Hepatocyte (in vitro differentiated cells): ENCODE measurements around the gene ALPL. TPM values are rescaled to one million over a fixed set of nuclear protein-coding genes. Genes with fewer than 3 reads are reported as not detected.
A peak's percentile ranks its signal among the peaks of the same experiment; 100 is the strongest.

ENCODE experiments used
- DNase-seq: peaks from one replicate; pipeline ENCODE4 v3.0.0-alpha.2; 2016; ENCODE audit warnings: low spot score
- H2AFZ ChIP-seq: fragments of 200-600 bp; sonication (generic); 2 replicates; pipeline ENCODE4 v1.6.0; 2016; ENCODE audit warnings: antibody characterized with exemption, mild to moderate bottlenecking
- H3K27ac ChIP-seq: fragments of 200-600 bp; sonication (generic); 2 replicates; pipeline ENCODE4 v1.5.1; 2016; ENCODE audit warnings: mild to moderate bottlenecking
- H3K27me3 ChIP-seq: fragments of 200-600 bp; sonication (generic); 2 replicates; pipeline ENCODE4 v1.6.1; 2016
- H3K36me3 ChIP-seq: fragments of 200-600 bp; sonication (generic); replicated peaks from 2 replicates; pipeline ENCODE4 v1.5.1; 2016; ENCODE audit warnings: low read depth; ENCODE audit not compliant: insufficient read depth
- H3K4me1 ChIP-seq: fragments of 200-600 bp; sonication (generic); 2 replicates; pipeline ENCODE4 v1.5.1; 2016; ENCODE audit warnings: mild to moderate bottlenecking, moderate library complexity; ENCODE audit not compliant: insufficient read depth
- H3K4me2 ChIP-seq: fragments of 200-600 bp; sonication (generic); 2 replicates; pipeline ENCODE4 v1.6.0; 2016
- H3K4me3 ChIP-seq: fragments of 200-600 bp; sonication (generic); 2 replicates; pipeline ENCODE4 v1.5.1; 2016; ENCODE audit warnings: mild to moderate bottlenecking
- H3K79me2 ChIP-seq: fragments of 200-600 bp; sonication (generic); 2 replicates; pipeline ENCODE4 v1.6.0; 2017; ENCODE audit warnings: mild to moderate bottlenecking
- H3K9me2 ChIP-seq: fragments of 200-600 bp; sonication (generic); replicated peaks from 2 replicates; pipeline ENCODE4 v1.6.0; 2017; ENCODE audit warnings: mild to moderate bottlenecking; ENCODE audit not compliant: insufficient read depth
- H3K9me3 ChIP-seq: fragments of 200-600 bp; sonication (generic); 2 replicates; pipeline ENCODE4 v1.5.1; 2016; ENCODE audit warnings: low read depth, mild to moderate bottlenecking
- H4K20me1 ChIP-seq: fragments of 200-600 bp; sonication (generic); 2 replicates; pipeline ENCODE4 v1.6.0; 2016; ENCODE audit warnings: mild to moderate bottlenecking; ENCODE audit not compliant: insufficient read depth, poor library complexity, severe bottlenecking
- CTCF ChIP-seq: fragments of 200-600 bp; sonication (generic); IDR thresholded peaks from 2 replicates; pipeline ENCODE4 v1.5.1; 2016; ENCODE audit warnings: antibody characterized with exemption, mild to moderate bottlenecking; ENCODE audit not compliant: poor library complexity
- EZH2 ChIP-seq: fragments of 200-600 bp; sonication (generic); IDR thresholded peaks from 2 replicates; pipeline ENCODE4 v1.6.1; 2016; ENCODE audit warnings: antibody characterized with exemption, mild to moderate bottlenecking, borderline replicate concordance
- EZH2phosphoT487 ChIP-seq: fragments of 200-600 bp; sonication (generic); IDR thresholded peaks from one replicate; pipeline ENCODE4 v1.6.1; 2018; ENCODE audit warnings: antibody characterized with exemption, mild to moderate bottlenecking, low read depth, moderate library complexity; ENCODE audit not compliant: unreplicated experiment, severe bottlenecking
- WGBS: methylation state at CpG from one replicate; pipeline ENCODE4 v1.1.6; 2016; ENCODE audit warnings: low lambda C conversion rate; ENCODE audit errors: missing lambda C conversion rate; 5-methylcytosine and 5-hydroxymethylcytosine counted together
- polyA plus RNA-seq: library from polyadenylated mRNA; unstranded; fragments of >200 nt; fragmentation: Nextera tagmentation; extraction: Ambion mirVana; gene quantifications from 2 replicates; pipeline ENCODE4 v1.2.1, GENCODE V29; 2016
- total RNA-seq: library from RNA; depleted of rRNA; stranded (reverse); fragments of >200 nt; gene quantifications from 2 replicates; pipeline ENCODE4 v1.2.3, GENCODE V29; 2014

The ALPL gene
- total and polyA plus RNA-seq, 2 experiments from 2014 or later, result 2.2 to 6.0 TPM

DNA sequence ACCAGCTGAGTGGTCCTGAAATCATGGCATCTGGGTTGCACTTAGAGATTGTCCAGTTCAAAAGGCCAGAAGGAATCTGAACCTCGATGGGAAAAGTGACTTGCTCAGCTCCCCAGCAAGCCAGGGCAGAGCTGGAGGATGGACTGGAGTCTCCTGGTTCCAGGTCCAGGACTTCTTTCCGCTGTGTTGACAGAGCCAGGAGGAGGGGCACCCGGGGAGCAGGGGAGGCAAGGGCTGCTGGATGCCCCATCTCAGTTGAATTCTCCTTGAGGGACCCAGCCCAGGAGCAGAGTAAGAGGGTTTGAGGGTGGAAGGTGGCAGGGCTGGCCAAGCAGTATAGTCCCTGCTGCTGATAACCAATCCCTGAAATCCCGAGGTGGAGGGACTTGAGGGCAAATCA lies 2.4 kb upstream of the ALPL start:
- WGBS, result 65% methylated on average over 4 of the region's 4 CpGs
- H3K4me3 ChIP-seq, result no peak overlapping the region
- DNase-seq, result no peak
- H3K4me1 ChIP-seq, result no peaks in the 10 kb centered on the region
- no peak overlapping the region for H3K27ac ChIP-seq
- no peaks in the 10 kb centered on the region for H3K36me3 ChIP-seq
- H3K79me2 ChIP-seq, result no peaks in the 10 kb centered on the region
- H3K27me3 ChIP-seq, result peaks cover 34% of the 10 kb centered on the region
- no peaks in the 10 kb centered on the region for H3K9me3 ChIP-seq
- TF ChIP-seq EZH2phosphoT487 (no peak), CTCF (no peak), EZH2 (no peak)
- no peaks in the 10 kb centered on the region for H3K9me2 ChIP-seq
- no peak overlapping the region for H3K4me2 ChIP-seq
- H4K20me1 ChIP-seq, result no peaks in the 10 kb centered on the region
- no peak overlapping the region for H2AFZ ChIP-seq

DNA sequence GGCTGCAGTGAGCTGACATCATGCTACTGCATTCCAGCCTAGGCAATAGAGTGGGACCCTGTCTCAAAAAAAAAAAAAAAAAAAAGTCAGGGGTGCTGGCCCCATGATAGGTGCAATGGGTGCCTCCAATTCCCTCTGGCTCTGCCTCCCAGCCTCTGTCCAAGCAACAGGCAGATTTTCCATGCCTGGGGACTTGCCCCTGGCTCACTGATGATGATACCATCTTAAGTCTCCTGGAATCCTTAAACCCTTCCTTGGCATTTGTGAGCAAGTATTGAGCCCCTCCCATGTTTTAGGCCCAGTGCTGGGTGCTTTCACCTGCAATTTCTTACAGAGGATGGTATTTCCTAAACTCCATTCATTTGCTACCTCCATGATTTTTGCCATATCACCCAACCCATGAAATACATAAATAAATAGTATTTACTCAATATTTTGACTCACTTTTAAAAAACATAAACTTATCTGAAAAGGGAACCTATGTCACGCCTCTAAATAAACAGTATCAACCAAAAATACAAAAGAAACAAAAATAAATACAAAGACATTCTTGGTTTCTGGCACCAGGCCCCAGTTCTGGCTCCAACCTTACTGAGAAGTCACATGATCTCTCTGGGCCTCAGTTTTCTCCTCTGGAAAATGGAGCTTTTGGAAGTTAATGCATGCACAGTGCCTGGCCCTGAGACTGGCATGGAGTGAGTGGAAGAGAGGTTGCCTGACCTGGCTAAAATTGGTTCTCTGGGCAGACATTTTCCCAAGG lies 1.5 kb upstream of the ALPL start:
- Histone ChIP-seq H3K27ac (no peak overlapping the region), H3K9me3 (no peaks in the 10 kb centered on the region), H3K79me2 (no peaks in the 10 kb centered on the region), H3K4me1 (no peaks in the 10 kb centered on the region), H3K36me3 (no peaks in the 10 kb centered on the region), H4K20me1 (no peaks in the 10 kb centered on the region), H3K4me2 (no peak overlapping the region), H3K4me3 (no peak overlapping the region), H3K9me2 (no peaks in the 10 kb centered on the region), H2AFZ (no peak overlapping the region), H3K27me3 (peaks cover 34% of the 10 kb centered on the region)
- WGBS, result 100% methylated on average over 1 of the region's 1 CpG
- TF ChIP-seq CTCF, result no peak
- TF ChIP-seq EZH2, result no peak
- no peak for TF ChIP-seq EZH2phosphoT487
- DNase-seq, result no peak

DNA sequence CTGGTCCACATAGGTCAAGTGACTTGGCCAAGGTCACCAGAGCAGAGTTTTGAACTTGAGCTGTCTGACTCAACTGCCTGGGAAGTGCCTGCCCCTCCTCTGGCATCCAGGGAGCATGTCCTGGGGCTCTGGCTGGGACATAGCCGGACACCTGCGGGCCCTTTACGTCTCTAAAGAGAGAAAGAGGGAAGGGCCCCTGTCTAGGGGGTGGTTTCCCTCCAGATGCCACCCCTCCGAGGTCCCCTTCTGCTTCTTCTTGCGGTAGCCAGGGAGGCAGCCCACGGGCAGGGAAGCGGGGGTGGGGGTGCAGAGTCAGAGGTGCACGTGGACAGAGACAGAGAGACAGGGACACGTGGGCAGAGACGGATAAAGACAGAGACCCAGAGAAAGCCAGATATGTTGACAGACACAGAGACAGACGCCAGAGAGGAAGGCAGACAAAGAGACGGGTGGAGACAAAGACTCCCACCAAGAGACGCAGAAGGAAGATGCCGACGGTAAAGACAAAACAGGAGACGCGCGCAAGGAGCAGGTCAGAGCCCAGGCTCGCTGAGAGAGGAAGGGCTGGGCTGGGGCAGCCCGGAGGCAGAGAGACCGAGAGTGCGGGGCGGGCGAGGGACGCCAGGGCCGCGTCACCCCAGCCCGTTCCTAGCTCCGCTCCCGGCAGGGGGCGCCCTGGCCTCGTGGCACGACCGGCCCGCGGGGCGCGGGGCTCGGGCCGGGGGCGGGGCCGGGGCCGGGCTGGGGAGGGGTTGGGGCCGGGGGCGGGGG lies 458 bp upstream of the ALPL start:
- Histone ChIP-seq H3K9me2 (no peaks in the 10 kb centered on the region), H3K79me2 (no peaks in the 10 kb centered on the region), H4K20me1 (no peaks in the 10 kb centered on the region), H3K9me3 (no peaks in the 10 kb centered on the region), H2AFZ (peak overlapping the region; percentile 20), H3K27me3 (peaks cover 34% of the 10 kb centered on the region), H3K27ac (no peak overlapping the region), H3K36me3 (no peaks in the 10 kb centered on the region), H3K4me2 (peak overlapping the region; percentile 81), H3K4me1 (no peaks in the 10 kb centered on the region), H3K4me3 (no peak overlapping the region)
- DNase-seq, result peak; percentile 90
- 22% methylated on average over 22 of the region's 45 CpGs for WGBS
- TF ChIP-seq EZH2 (no peak), CTCF (peak; percentile 57), EZH2phosphoT487 (no peak)
